Astrocyte of the spinal cord (primary cell): ENCODE measurements around the gene THRAP3.

Source experiments
- DNase-seq: peaks from one replicate; pipeline ENCODE4 v3.0.0; 2011; ENCODE audit warnings: low read depth, low spot score
- H3K4me3 ChIP-seq: 2 replicates; pipeline ENCODE4 v1.5.1; 2011; ENCODE audit warnings: low read depth, mild to moderate bottlenecking, low read length, moderate library complexity
- CTCF ChIP-seq: IDR thresholded peaks from 2 replicates; pipeline ENCODE4 v1.5.1; 2012; ENCODE audit warnings: low read depth, mild to moderate bottlenecking, low read length, inconsistent platforms
- in situ Hi-C: cut with HindIII; loops from 2 replicates; pipeline ENCODE4 v1.10.0; 2017; ENCODE audit warnings: low sequenced_read_pairs

Gene THRAP3

DNA sequence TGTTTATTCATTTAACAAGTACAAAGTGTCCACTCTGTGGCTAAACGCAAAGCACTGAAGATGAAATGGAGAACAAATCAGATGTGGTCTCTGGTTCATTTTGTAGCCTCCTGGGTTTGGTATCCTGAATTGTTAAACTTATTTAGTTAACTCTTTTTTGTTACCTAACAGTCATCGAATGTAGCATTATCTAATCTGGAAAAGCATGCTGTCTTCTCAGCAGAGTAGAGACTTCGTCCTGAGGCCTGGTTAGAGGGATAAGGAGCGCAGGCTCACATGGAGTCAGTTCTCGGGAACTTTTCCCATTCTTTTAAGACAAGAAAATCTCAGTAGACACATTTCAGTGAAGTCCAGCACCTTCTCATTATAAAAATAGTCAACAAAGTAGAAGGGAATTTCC, 48.8 kb downstream of the THRAP3 start:
- H3K4me3 ChIP-seq, result no peak overlapping the region
- DNase-seq, result no peak
- in situ Hi-C loops, result no loop called here
- no peak for TF ChIP-seq CTCF

- no peak overlapping the region for H3K4me3 ChIP-seq
- in situ Hi-C loops, result no loop called here
- TF ChIP-seq CTCF, result no peak
- DNase-seq, result no peak
Measured at GRCh38 chr1:36274201-36274600, 50.0 kb downstream of the THRAP3 start.

- no peak for TF ChIP-seq CTCF
- in situ Hi-C loops, result loop anchor here (25.0 kb wide), 1 partner anchor 139 kb away; the partner anchor contains the start of genes COL8A2 and TRAPPC3
- no peak for DNase-seq
- H3K4me3 ChIP-seq, result no peak overlapping the region
Measured at GRCh38 chr1:36276688-36277087, 52.4 kb downstream of the THRAP3 start.

- DNase-seq, result peak; percentile 28
- no peak for TF ChIP-seq CTCF
- H3K4me3 ChIP-seq, result no peak overlapping the region
- in situ Hi-C loops, result loop anchor here (25.0 kb wide), 1 partner anchor 142 kb away; the partner anchor contains the start of genes COL8A2 and TRAPPC3
Measured at GRCh38 chr1:36279110-36279788, 55.0 kb downstream of the THRAP3 start.

DNA sequence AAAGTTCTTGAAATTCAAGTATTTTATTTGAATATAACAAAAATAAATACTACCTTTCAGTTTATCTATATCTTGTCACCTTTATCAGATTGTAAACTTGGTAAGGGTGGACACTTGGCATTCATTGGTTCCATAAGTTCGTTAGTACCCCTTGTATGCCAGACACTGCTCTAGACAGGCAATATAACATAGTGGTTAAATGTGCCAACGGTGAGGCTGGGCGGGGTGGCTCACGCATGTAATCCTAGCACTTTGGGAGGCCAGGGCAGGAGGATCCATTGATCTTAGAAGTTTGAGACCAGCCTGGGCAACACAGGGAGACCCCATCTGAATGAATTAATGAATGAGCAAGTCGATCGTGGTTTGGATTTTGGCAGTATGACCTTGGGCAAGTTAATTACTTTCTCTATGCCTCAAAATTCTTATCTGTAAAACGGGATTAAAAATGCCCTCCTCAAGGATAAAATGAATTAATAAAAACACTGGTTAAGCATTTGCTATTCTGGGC, 55.6 kb downstream of the THRAP3 start:
- DNase-seq, result no peak
- TF ChIP-seq CTCF, result no peak
- in situ Hi-C loops, result loop anchor here (25.0 kb wide), 1 partner anchor 143 kb away; the partner anchor contains the start of genes COL8A2 and TRAPPC3
- no peak overlapping the region for H3K4me3 ChIP-seq

- in situ Hi-C loops, result loop anchor here (25.0 kb wide), 1 partner anchor 147 kb away; the partner anchor contains the start of genes COL8A2 and TRAPPC3
Measured at GRCh38 chr1:36284061-36284460, 59.8 kb downstream of the THRAP3 start.

More at GRCh38 chr1:36284061-36284460, 59.8 kb downstream of the THRAP3 start:
- TF ChIP-seq CTCF, result no peak
- no peak for DNase-seq
- no peak overlapping the region for H3K4me3 ChIP-seq
